Adrenal gland (tissue), 12 donors: Measurements from ENCODE around the gene LRP1B. TPM values are rescaled to one million over a fixed set of nuclear protein-coding genes. Genes with fewer than 3 reads are reported as not detected.

Experiments used
- DNase-seq, 7 donors: peaks; one replicate each; pipeline ENCODE4 v3.0.0-alpha.2; 2019 to 2020
- H3K27ac ChIP-seq, 5 donors: fragments of 200-600 bp; sonication (generic) in 4 of 5; 1 replicate in 3 of 5; 2 replicates in 2 of 5; pipeline versions ENCODE4 v1.5.1 to v1.8.0; 2016 to 2020; ENCODE audit warnings: mild to moderate bottlenecking in 1 of 5
- H3K27me3 ChIP-seq: fragments of 200-600 bp; 2 replicates; pipeline ENCODE4 v1.8.0; 2021
- H3K36me3 ChIP-seq, 2 donors: fragments of 200-600 bp; replicated peaks in 1 of 2; 1 replicate in 1 of 2; 2 replicates in 1 of 2; pipeline versions ENCODE4 v1.5.1 to v1.8.0; 2018 to 2022
- H3K4me1 ChIP-seq, 2 donors: fragments of 200-600 bp; replicated peaks in 1 of 2; 1 replicate in 1 of 2; 2 replicates in 1 of 2; pipeline versions ENCODE4 v1.5.1 to v1.8.0; 2018 to 2021
- H3K4me3 ChIP-seq, 4 donors: fragments of 200-600 bp; sonication (generic) in 3 of 4; one replicate each; pipeline ENCODE4 v1.5.1; 2016 to 2018
- H3K9me3 ChIP-seq, 3 donors: fragments of 200-600 bp; sonication (generic) in 1 of 3; replicated peaks in 1 of 3; 1 replicate in 2 of 3; 2 replicates in 1 of 3; pipeline versions ENCODE4 v1.5.1 to v1.8.0; 2016 to 2021
- POLR2A ChIP-seq, 2 donors: fragments of 450-650 bp; IDR thresholded peaks; one replicate each; pipeline ENCODE4 v1.6.1; 2017; ENCODE audit warnings: antibody characterized with exemption in 2 of 2, mild to moderate bottlenecking in 2 of 2, moderate library complexity in 1 of 2
- WGBS, 4 donors: extraction: QIAGEN DNeasy Blood & Tissue Kit in 2 of 4; methylation state at CpG; one replicate each; pipeline versions ENCODE4 v1.1.5 to v1.1.7; 2013 to 2017; 5-methylcytosine and 5-hydroxymethylcytosine counted together
- intact Hi-C, 2 donors: fragments of 100-400 bp; cut with DNase I; formaldehyde crosslinking; loops; one replicate each; pipeline versions ENCODE4 v1.14.1 to v1.15.0; 2022 to 2023
- polyA plus RNA-seq, 3 donors: library from polyadenylated mRNA; stranded (reverse); fragments of 200-250 nt in 2 of 3; fragments of 350-450 nt in 1 of 3; fragmentation: Illumina TruSeq in 1 of 3; extraction: RNeasy Lipid Tissue Mini Kit (QIAGEN cat#74804) in 1 of 3; gene quantifications; one replicate each; pipeline ENCODE4 v1.2.3, GENCODE V29; 2013 to 2014
- total RNA-seq, 9 donors: library from RNA; depleted of rRNA in 4 of 9; stranded (reverse); fragments of >200 nt in 4 of 9; fragments of 120-200 nt in 1 of 9; fragmentation: NEBNext Ultra II Directional in 1 of 9; extraction: Animal tissue kit (Norgen Biotek cat#: 25700) in 1 of 9; gene quantifications; one replicate each; pipeline versions ENCODE4 v1.1.0 to v1.2.4, GENCODE V29; 2013 to 2023
- TF ChIP-seq, protein P1 (sequence below), 6 experiments: fragments of 450-650 bp in 4 of 6; fragments of 200-600 bp in 2 of 6; sonication (generic) in 1 of 6; IDR thresholded peaks; 1 replicate in 5 of 6; 2 replicates in 1 of 6; pipeline versions ENCODE4 v1.5.1 to v1.8.0; 2016 to 2021; ENCODE audit warnings: antibody characterized with exemption in 6 of 6, mild to moderate bottlenecking in 2 of 6, moderate library complexity in 1 of 6
- donor health status: healthy with polysubstance abuse.
- donor health status: Bipolar disorder and iron deficiency.
- donor health status: DM: yes; HTN: yes; CAD: no.
- donor health status: DM: no; HTN: no; CAD: no.
- donor health status: DM: no; HTN: no; CAD: no.
- donor health status: DM: yes; HTN: yes; CAD: no.

LRP1B gene
- total and polyA plus RNA-seq, 12 donors = 0.84 to 5.4 (median 2.1) TPM

DNA sequence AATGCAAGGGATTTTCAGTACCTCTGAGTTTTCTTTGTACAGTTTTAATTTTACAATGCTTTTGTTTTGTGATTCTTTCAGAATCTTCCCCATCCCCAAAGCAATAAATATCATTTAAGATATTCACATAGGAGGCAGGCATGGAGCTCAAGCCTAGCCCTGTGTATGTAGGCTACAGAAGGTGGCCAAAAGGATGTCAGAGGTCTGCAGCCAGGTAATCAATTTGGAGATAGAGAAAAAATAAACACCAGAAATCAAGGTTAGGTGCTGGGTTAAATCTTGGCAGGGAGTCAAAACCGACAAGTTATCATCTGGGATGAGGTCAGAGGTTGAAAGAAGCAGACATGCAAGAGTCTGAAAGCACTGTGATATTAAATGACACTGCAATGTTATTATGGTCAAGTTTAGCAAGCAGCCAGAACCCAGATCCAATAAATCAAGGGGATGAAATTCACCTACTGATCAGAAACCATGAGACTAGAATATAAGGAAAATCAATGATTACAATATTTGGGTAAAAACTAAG lies 45.1 kb upstream of the LRP1B start:
- no peak overlapping the region for H3K4me3 ChIP-seq
- no peaks in the 10 kb centered on the region for H3K4me1 ChIP-seq
- no peak for DNase-seq
- no peaks in the 10 kb centered on the region for H3K36me3 ChIP-seq
- H3K27me3 ChIP-seq = no peaks in the 10 kb centered on the region
- TF ChIP-seq, protein P1, sequence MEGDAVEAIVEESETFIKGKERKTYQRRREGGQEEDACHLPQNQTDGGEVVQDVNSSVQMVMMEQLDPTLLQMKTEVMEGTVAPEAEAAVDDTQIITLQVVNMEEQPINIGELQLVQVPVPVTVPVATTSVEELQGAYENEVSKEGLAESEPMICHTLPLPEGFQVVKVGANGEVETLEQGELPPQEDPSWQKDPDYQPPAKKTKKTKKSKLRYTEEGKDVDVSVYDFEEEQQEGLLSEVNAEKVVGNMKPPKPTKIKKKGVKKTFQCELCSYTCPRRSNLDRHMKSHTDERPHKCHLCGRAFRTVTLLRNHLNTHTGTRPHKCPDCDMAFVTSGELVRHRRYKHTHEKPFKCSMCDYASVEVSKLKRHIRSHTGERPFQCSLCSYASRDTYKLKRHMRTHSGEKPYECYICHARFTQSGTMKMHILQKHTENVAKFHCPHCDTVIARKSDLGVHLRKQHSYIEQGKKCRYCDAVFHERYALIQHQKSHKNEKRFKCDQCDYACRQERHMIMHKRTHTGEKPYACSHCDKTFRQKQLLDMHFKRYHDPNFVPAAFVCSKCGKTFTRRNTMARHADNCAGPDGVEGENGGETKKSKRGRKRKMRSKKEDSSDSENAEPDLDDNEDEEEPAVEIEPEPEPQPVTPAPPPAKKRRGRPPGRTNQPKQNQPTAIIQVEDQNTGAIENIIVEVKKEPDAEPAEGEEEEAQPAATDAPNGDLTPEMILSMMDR (IDR thresholded peaks at IDR 0.05) = no peak
- no peak for TF ChIP-seq POLR2A (IDR thresholded peaks at IDR 0.05)
- intact Hi-C loops = no loop called here
- 5 to 31% (median 9%) methylated on average over 1 of the region's 1 CpG for WGBS, 4 donors
- H3K27ac ChIP-seq = no peak overlapping the region
- no peaks in the 10 kb centered on the region for H3K9me3 ChIP-seq

DNA sequence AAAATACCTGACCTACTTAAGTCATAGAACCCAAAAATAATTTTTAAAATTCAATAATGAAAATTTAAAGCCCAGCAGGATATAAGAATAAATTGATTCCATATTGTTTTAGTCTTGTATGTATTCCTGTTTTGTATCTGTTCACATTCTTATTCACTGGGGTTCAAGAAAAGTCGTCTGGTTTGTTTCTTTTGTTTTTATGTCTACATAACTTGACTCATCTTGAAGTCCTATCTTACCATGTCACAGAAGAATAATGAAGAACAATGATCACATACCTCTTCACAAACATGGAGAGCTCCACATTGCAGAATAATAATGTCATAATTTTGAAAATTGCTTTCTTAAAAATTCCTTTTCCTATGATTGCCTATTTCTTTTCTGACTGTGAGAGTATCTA lies 43.4 kb upstream of the LRP1B start:
- WGBS, 4 donors = 47 to 57% (median 52%) methylated on average over 1 of the region's 1 CpG
- Histone ChIP-seq H3K9me3 (no peaks in the 10 kb centered on the region), H3K4me1 (no peaks in the 10 kb centered on the region), H3K27me3 (no peaks in the 10 kb centered on the region), H3K4me3 (no peak overlapping the region), H3K36me3 (no peaks in the 10 kb centered on the region), H3K27ac (no peak overlapping the region)
- TF ChIP-seq POLR2A (IDR thresholded peaks at IDR 0.05) = no peak
- TF ChIP-seq, protein P1 (IDR thresholded peaks at IDR 0.05) = no peak
- no peak for DNase-seq
- intact Hi-C loops = no loop called here

DNA sequence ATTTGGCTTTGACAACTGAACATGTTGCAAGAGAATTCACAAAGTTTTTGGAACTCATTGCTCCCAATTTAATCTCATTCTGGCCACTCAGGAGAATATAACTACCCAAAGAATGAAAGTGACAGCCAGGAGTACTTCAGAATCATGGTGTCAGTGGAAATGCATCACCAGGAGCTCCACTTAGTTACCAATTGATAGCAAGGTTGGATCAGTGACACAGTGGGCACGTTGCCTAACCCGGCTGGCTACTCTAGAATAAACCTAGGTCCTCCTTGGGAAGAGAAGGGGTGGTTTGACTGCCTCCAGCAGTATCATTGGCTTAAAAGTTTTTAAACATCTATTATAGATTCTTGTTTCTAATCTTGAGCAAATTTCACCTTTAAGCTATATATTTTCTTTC lies 40.0 kb upstream of the LRP1B start:
- intact Hi-C loops = no loop called here
- 82 to 88% (median 82%) methylated on average over 2 of the region's 2 CpGs for WGBS, 4 donors
- H3K27ac ChIP-seq = no peak overlapping the region

DNA sequence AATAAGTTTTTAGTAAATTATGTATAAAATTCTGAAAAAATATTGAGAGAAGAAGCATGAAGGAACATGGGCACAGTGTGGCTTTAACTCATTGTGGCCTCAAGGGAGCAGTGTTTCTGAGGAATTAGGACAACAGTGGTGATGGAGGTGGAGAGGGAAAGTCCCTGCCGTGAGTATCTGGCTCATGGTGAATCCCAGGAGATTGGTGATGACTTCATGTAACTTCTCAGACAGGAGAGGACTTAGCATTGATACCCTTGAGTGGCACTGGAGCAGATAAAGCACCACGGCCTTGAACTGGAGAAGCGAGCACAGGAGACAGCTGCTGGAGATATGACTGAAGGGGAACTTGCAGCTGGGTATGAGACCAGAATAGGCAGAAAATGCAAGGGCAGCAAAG lies 35.0 kb upstream of the LRP1B start:
- Histone ChIP-seq H3K4me1 (no peaks in the 10 kb centered on the region), H3K36me3 (no peaks in the 10 kb centered on the region), H3K27ac (no peak overlapping the region), H3K27me3 (no peaks in the 10 kb centered on the region), H3K4me3 (no peak overlapping the region), H3K9me3 (no peaks in the 10 kb centered on the region)
- DNase-seq = no peak
- WGBS, 4 donors = 27 to 48% (median 34%) methylated on average over 3 of the region's 3 CpGs
- TF ChIP-seq, protein P1 (IDR thresholded peaks at IDR 0.05) = no peak
- TF ChIP-seq POLR2A (IDR thresholded peaks at IDR 0.05) = no peak
- intact Hi-C loops = no loop called here

More for the DNA sequence above, 40.0 kb upstream of the LRP1B start:
- Histone ChIP-seq H3K4me3 (no peak overlapping the region), H3K9me3 (no peaks in the 10 kb centered on the region), H3K27me3 (no peaks in the 10 kb centered on the region), H3K36me3 (no peaks in the 10 kb centered on the region), H3K4me1 (no peaks in the 10 kb centered on the region)
- no peak for DNase-seq
- TF ChIP-seq, protein P1 (IDR thresholded peaks at IDR 0.05) = no peak
- TF ChIP-seq POLR2A (IDR thresholded peaks at IDR 0.05) = no peak
